OCI-LY1 (cell line): ENCODE results near the gene POLG.

ENCODE experiments used
- CTCF ChIP-seq: fragments of 200-600 bp; sonication (generic), shearing (Covaris generic); IDR thresholded peaks from 2 replicates; pipeline ENCODE4 v1.5.1; 2017; ENCODE audit warnings: mild to moderate bottlenecking, antibody characterized with exemption, low read length, moderate library complexity, mixed read lengths
- EZH2 ChIP-seq: fragments of 200-600 bp; sonication (generic), shearing (Covaris generic); IDR thresholded peaks from 2 replicates; pipeline ENCODE4 v1.8.0; 2017; ENCODE audit warnings: borderline replicate concordance, mixed run types, mild to moderate bottlenecking, antibody characterized with exemption, low read length, moderate library complexity, mixed read lengths

DNA sequence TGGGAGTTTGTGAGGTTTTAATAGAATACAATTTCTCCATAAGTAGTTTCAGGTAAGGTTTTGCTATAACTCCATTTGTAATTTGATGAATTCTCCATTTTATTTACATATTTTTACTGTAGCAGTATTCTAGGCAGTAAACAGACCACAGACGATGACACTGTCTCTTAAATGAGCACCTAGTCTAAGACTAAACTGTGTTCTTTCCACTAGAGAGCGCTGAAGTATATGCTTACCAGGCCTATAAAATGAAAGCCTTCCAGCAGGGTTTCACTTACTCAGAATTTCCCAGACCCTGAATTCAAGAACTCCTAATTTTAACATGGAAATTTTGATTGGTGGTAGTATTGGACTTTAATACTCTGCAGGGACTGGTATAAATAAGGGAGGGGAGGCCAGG, 41.6 kb downstream of the POLG start:
- TF ChIP-seq CTCF (no peak), EZH2 (no peak)
